GM10248 (cell line): ENCODE measurements around the gene TMEM252.

ENCODE experiments used
- CTCF ChIA-PET: fragments of 300-600 bp; sonication (Branson Sonifier 250); formaldehyde crosslinking; extraction: SDS; loops from one replicate; lab custom pipeline; 2021; ENCODE audit warnings: antibody characterized with exemption; lab: Yijun Ruan, JAX
- POLR2A ChIA-PET: fragments of 350-650 bp; sonication (Branson Sonifier 250); formaldehyde crosslinking; extraction: SDS; loops from one replicate; lab custom pipeline; 2020; ENCODE audit warnings: antibody characterized with exemption; lab: Yijun Ruan, JAX
- DNase-seq: peaks from one replicate; pipeline ENCODE4 v3.0.0; 2012; ENCODE audit errors: extremely low spot score
- CTCF ChIP-seq: IDR thresholded peaks from 2 replicates; pipeline ENCODE4 v1.5.1; 2012; ENCODE audit warnings: mild to moderate bottlenecking, low read depth; ENCODE audit errors: extremely low read depth, missing control alignments, control extremely low read depth

The TMEM252 gene

DNA sequence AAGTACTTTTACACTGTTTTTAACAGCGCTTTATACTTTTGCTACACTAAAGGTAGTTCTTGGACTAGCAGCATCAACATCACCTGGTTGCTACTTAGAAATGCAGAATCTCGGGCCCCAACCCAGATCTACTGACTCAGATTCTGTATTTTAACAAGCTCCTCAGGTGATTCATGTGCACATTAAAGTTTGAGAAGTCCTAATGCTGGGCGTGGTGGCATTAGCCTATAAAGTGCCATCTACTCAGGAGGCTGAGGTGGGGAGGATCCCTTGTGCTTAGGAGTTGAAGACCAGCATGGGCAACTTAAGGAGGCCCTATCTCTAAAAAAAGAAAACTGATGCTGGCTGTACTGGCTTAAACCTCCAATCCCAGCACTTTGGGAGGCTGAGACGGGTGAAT, 26.7 kb downstream of the TMEM252 start:
- TF ChIP-seq CTCF: no peak
- DNase-seq: no peak
- CTCF ChIA-PET: interaction anchor here (1.0 to 1.4 kb wide), 3 partner anchors 9 to 47 kb away, joined by 3 read pairs; no protein-coding TSS in a partner anchor
- POLR2A ChIA-PET: no interaction called here

DNA sequence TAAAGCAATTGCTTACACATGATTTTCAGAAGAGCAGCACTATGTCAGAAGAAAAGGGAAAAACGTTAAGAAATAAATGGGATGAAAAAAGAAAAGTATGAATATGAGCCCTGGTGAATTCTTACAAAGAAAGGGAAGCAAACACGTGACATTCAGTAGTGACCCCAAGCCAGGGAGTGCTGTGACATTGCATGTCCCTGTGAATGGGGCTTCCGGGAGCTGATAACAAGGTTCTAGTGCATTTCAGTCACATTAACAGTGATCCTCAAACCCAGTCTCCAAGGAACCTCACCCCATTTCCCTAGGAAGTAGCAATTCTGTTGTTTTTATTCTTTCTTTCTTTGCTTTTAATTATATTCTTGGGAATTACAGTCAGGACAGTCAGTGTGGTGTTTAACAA, 27.3 kb downstream of the TMEM252 start:
- CTCF ChIA-PET: interaction anchor here (1.0 to 1.4 kb wide), 3 partner anchors 9 to 48 kb away, joined by 3 read pairs; no protein-coding TSS in a partner anchor
- POLR2A ChIA-PET: no interaction called here
- no peak for DNase-seq
- TF ChIP-seq CTCF: no peak

DNA sequence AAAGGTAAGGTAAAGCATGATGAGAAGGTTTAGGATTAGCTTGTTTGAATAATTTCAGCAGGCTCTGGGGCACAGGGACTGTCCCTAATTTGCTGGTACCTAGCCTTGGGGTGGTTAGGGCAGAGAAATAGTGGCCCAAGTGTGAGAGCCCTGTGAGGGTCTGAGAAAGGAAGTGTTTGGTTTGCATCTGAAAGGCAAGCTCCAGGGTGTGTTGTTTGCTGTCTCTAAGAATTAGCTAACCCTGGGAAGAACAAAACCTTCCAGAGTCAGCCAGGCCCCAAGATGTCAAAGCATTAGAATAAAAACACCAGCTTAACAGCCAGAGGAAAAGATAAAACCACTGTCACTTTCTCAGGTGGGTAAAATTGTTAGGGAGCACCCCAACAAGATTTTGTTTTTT, 31.0 kb downstream of the TMEM252 start:
- no peak for TF ChIP-seq CTCF
- POLR2A ChIA-PET: no interaction called here
- no peak for DNase-seq
- CTCF ChIA-PET: no interaction called here

- ChIA-PET POLR2A (no interaction called here), CTCF (interaction anchor here (0.7 to 4.0 kb wide), 8 partner anchors 11 to 72 kb away, joined by 3 to 14 read pairs (median 5); no protein-coding TSS in a partner anchor)
- DNase-seq: no peak
- TF ChIP-seq CTCF: no peak
Measured at GRCh38 chr9:68508547-68508946, 32.1 kb downstream of the TMEM252 start.

- ChIA-PET POLR2A (no interaction called here), CTCF (interaction anchor here (0.7 to 4.0 kb wide), 9 partner anchors 12 to 71 kb away, joined by 3 to 14 read pairs (median 5); no protein-coding TSS in a partner anchor)
Measured at GRCh38 chr9:68507806-68508145, 32.9 kb downstream of the TMEM252 start.

GRCh38 chr9:68507130-68507805, 33.4 kb downstream of the TMEM252 start:
- peak; percentile 21 for TF ChIP-seq CTCF
- DNase-seq: peak; percentile 26
- POLR2A ChIA-PET: no interaction called here
- CTCF ChIA-PET: interaction anchor here (0.8 to 4.0 kb wide), 10 partner anchors 8 to 89 kb away, joined by 3 to 14 read pairs (median 6); no protein-coding TSS in a partner anchor

More at GRCh38 chr9:68507806-68508145, 32.9 kb downstream of the TMEM252 start:
- no peak for DNase-seq
- no peak for TF ChIP-seq CTCF
